ENCODE measurements around the gene CTIF.

The CTIF gene

GRCh38 chr18:48572402-48573126 is 33.7 kb downstream of the CTIF start:
- TF ChIP-seq CTCF (IDR thresholded peaks at IDR 0.05), result no peak
- Histone ChIP-seq H3K4me1 (ENCODE audit: control insufficient read depth in 1 of 2, insufficient read depth in 1 of 2, low read depth in 1 of 2, low read length in 1 of 2) (no peaks in the 10 kb centered on the region), H3K4me3 (ENCODE audit: low read depth in 1 of 2, low read length in 1 of 2) (no peak overlapping the region), H3K36me3 (no peaks in the 10 kb centered on the region), H3K27ac (no peak overlapping the region), H3K27me3 (no peaks in the 10 kb centered on the region), H3K9me3 (no peaks in the 10 kb centered on the region)

GRCh38 chr18:48573632-48574283 is 34.9 kb downstream of the CTIF start:
- TF ChIP-seq CTCF (IDR thresholded peaks at IDR 0.05), result no peak
- no peak overlapping the region for H3K4me3 ChIP-seq (ENCODE audit: low read depth in 1 of 2, low read length in 1 of 2)
- H3K27ac ChIP-seq, result no peak overlapping the region
- no peaks in the 10 kb centered on the region for H3K4me1 ChIP-seq (ENCODE audit: control insufficient read depth in 1 of 2, insufficient read depth in 1 of 2, low read depth in 1 of 2, low read length in 1 of 2)
- H3K9me3 ChIP-seq, result no peaks in the 10 kb centered on the region
- no peaks in the 10 kb centered on the region for H3K27me3 ChIP-seq
- no peaks in the 10 kb centered on the region for H3K36me3 ChIP-seq

- H3K9me3 ChIP-seq, result no peaks in the 10 kb centered on the region
- H3K27me3 ChIP-seq, result no peaks in the 10 kb centered on the region
- TF ChIP-seq CTCF (IDR thresholded peaks at IDR 0.05), result no peak
- H3K27ac ChIP-seq, result no peak overlapping the region
- H3K4me3 ChIP-seq (ENCODE audit: low read depth in 1 of 2, low read length in 1 of 2), result no peak overlapping the region
- no peaks in the 10 kb centered on the region for H3K4me1 ChIP-seq (ENCODE audit: control insufficient read depth in 1 of 2, insufficient read depth in 1 of 2, low read depth in 1 of 2, low read length in 1 of 2)
- no peaks in the 10 kb centered on the region for H3K36me3 ChIP-seq
Measured at GRCh38 chr18:48574667-48575300, 36.0 kb downstream of the CTIF start.

- H3K27me3 ChIP-seq, result no peaks in the 10 kb centered on the region
- no peaks in the 10 kb centered on the region for H3K9me3 ChIP-seq
- H3K36me3 ChIP-seq, result no peaks in the 10 kb centered on the region
- H3K27ac ChIP-seq, result no peak overlapping the region
- no peak overlapping the region for H3K4me3 ChIP-seq (ENCODE audit: low read depth in 1 of 2, low read length in 1 of 2)
- TF ChIP-seq CTCF (IDR thresholded peaks at IDR 0.05), result no peak
- no peaks in the 10 kb centered on the region for H3K4me1 ChIP-seq (ENCODE audit: control insufficient read depth in 1 of 2, insufficient read depth in 1 of 2, low read depth in 1 of 2, low read length in 1 of 2)
Measured at GRCh38 chr18:48575301-48575657, 36.4 kb downstream of the CTIF start.

GRCh38 chr18:48575658-48576456 is 37.0 kb downstream of the CTIF start:
- no peak for TF ChIP-seq CTCF (IDR thresholded peaks at IDR 0.05)
- H3K36me3 ChIP-seq, result no peaks in the 10 kb centered on the region
- no peaks in the 10 kb centered on the region for H3K4me1 ChIP-seq (ENCODE audit: control insufficient read depth in 1 of 2, insufficient read depth in 1 of 2, low read depth in 1 of 2, low read length in 1 of 2)
- H3K27me3 ChIP-seq, result no peaks in the 10 kb centered on the region
- no peak overlapping the region for H3K4me3 ChIP-seq (ENCODE audit: low read depth in 1 of 2, low read length in 1 of 2)
- H3K9me3 ChIP-seq, result no peaks in the 10 kb centered on the region
- H3K27ac ChIP-seq, result no peak overlapping the region
